ENCODE data around the gene DBH. TPM values are rescaled to one million over a fixed set of nuclear protein-coding genes. Genes with fewer than 3 reads are reported as not detected.

The DBH gene
- total RNA-seq, 1 donor from 2014 or later = not detected

GRCh38 chr9:133664173-133665050 is 28.2 kb downstream of the DBH start:
- Histone ChIP-seq H3K27me3 (ENCODE audit: control insufficient read depth, insufficient read depth, low read length) (peaks cover 6% of the 10 kb centered on the region), H3K4me3 (ENCODE audit: low read depth, low read length) (no peak overlapping the region), H3K36me3 (ENCODE audit: control insufficient read depth, insufficient read depth, low read length) (no peaks in the 10 kb centered on the region)
- DNase-seq (ENCODE audit: low read depth) (no peak), FAIRE-seq (peak; percentile 64)
- TF ChIP-seq, protein P1, sequence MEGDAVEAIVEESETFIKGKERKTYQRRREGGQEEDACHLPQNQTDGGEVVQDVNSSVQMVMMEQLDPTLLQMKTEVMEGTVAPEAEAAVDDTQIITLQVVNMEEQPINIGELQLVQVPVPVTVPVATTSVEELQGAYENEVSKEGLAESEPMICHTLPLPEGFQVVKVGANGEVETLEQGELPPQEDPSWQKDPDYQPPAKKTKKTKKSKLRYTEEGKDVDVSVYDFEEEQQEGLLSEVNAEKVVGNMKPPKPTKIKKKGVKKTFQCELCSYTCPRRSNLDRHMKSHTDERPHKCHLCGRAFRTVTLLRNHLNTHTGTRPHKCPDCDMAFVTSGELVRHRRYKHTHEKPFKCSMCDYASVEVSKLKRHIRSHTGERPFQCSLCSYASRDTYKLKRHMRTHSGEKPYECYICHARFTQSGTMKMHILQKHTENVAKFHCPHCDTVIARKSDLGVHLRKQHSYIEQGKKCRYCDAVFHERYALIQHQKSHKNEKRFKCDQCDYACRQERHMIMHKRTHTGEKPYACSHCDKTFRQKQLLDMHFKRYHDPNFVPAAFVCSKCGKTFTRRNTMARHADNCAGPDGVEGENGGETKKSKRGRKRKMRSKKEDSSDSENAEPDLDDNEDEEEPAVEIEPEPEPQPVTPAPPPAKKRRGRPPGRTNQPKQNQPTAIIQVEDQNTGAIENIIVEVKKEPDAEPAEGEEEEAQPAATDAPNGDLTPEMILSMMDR (IDR thresholded peaks at IDR 0.05; ENCODE audit: insufficient read depth, low read length, severe bottlenecking) = no peak

DNA sequence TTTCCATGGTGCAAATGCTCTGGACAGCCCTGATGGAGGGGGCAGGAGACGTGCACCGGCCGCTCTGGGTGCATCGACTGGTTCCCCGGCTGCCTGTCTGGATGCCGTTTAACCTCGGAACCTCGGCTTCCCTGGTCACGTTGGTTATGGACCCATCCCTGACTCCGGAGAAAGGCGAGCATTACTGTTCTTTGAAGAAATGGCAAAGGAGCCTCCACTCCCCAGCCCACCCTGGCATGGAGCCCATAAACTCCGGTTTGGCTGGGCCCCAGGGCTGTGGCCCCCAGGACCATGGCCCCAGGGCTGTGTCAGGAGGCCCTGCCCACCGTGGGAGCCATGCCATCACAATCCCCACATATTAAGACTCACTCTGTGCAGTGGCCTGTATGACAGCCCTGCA is 28.9 kb downstream of the DBH start:
- no peak for DNase-seq (ENCODE audit: low read depth)
- no peaks in the 10 kb centered on the region for H3K36me3 ChIP-seq (ENCODE audit: control insufficient read depth, insufficient read depth, low read length)
- H3K4me3 ChIP-seq (ENCODE audit: low read depth, low read length) = no peak overlapping the region
- H3K27me3 ChIP-seq (ENCODE audit: control insufficient read depth, insufficient read depth, low read length) = peaks cover 3% of the 10 kb centered on the region
- FAIRE-seq = no peak
- TF ChIP-seq, protein P1 (IDR thresholded peaks at IDR 0.05; ENCODE audit: insufficient read depth, low read length, severe bottlenecking) = no peak

- no peak overlapping the region for H3K4me3 ChIP-seq (ENCODE audit: low read depth, low read length)
- DNase-seq (ENCODE audit: low read depth) (no peak), FAIRE-seq (no peak)
- TF ChIP-seq, protein P1 (IDR thresholded peaks at IDR 0.05; ENCODE audit: insufficient read depth, low read length, severe bottlenecking) = no peak
- H3K27me3 ChIP-seq (ENCODE audit: control insufficient read depth, insufficient read depth, low read length) = peaks cover under 1% of the 10 kb centered on the region
- no peaks in the 10 kb centered on the region for H3K36me3 ChIP-seq (ENCODE audit: control insufficient read depth, insufficient read depth, low read length)
Measured at GRCh38 chr9:133665535-133665934, 29.4 kb downstream of the DBH start.

- FAIRE-seq = no peak
- TF ChIP-seq, protein P1 (IDR thresholded peaks at IDR 0.05; ENCODE audit: insufficient read depth, low read length, severe bottlenecking) = no peak
- no peak overlapping the region for H3K4me3 ChIP-seq (ENCODE audit: low read depth, low read length)
- H3K27me3 ChIP-seq (ENCODE audit: control insufficient read depth, insufficient read depth, low read length) = no peaks in the 10 kb centered on the region
- no peaks in the 10 kb centered on the region for H3K36me3 ChIP-seq (ENCODE audit: control insufficient read depth, insufficient read depth, low read length)
- no peak for DNase-seq (ENCODE audit: low read depth)
Measured at GRCh38 chr9:133666387-133666786, 30.2 kb downstream of the DBH start.

DNA sequence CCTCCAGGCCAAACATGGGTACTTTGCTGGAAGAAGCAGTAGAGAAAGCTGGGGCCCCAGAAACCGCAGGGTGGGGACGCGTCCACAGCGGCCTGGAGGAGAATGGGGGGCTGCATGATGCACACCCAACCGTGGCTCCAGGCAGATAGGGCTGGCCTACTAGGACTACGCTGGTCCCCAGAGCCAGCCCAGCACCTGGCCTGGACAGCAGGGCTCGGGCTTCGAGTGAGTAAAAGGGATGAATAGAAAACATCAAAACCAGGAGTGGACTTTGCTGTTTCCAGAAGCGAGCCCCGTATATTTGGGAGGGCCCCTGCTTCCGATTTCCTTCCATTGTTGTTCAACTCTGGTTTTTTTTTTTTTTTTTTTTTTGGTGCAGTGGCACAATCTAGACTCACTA is 30.7 kb downstream of the DBH start:
- TF ChIP-seq, protein P1 (IDR thresholded peaks at IDR 0.05; ENCODE audit: insufficient read depth, low read length, severe bottlenecking) = no peak
- Histone ChIP-seq H3K36me3 (ENCODE audit: control insufficient read depth, insufficient read depth, low read length) (no peaks in the 10 kb centered on the region), H3K4me3 (ENCODE audit: low read depth, low read length) (no peak overlapping the region), H3K27me3 (ENCODE audit: control insufficient read depth, insufficient read depth, low read length) (no peaks in the 10 kb centered on the region)
- no peak for FAIRE-seq
- DNase-seq (ENCODE audit: low read depth) = no peak
